ENCODE results near the gene EIF4E2.

DNA sequence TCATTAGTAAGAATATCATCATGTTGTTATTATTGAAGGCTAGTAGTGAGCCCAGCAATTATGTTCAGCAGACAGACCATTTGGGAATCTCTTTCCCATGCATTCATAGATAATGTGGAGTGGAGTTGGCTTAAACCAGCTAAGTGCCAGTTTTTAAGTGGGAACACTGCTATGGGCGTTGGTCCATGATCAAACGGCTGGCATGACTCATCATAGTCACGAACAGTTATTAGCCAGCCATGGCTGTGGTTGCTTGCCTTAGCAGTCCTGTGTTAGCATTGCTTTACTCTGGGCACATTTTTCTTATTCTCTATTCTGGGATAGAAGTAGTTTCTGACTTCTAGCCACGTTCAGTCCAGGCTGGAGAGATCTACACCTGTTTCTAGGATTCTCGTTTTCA, 17.7 kb downstream of the EIF4E2 start:
- no peak for TF ChIP-seq POLR2A (IDR thresholded peaks at IDR 0.05)
- TF ChIP-seq, protein P1, sequence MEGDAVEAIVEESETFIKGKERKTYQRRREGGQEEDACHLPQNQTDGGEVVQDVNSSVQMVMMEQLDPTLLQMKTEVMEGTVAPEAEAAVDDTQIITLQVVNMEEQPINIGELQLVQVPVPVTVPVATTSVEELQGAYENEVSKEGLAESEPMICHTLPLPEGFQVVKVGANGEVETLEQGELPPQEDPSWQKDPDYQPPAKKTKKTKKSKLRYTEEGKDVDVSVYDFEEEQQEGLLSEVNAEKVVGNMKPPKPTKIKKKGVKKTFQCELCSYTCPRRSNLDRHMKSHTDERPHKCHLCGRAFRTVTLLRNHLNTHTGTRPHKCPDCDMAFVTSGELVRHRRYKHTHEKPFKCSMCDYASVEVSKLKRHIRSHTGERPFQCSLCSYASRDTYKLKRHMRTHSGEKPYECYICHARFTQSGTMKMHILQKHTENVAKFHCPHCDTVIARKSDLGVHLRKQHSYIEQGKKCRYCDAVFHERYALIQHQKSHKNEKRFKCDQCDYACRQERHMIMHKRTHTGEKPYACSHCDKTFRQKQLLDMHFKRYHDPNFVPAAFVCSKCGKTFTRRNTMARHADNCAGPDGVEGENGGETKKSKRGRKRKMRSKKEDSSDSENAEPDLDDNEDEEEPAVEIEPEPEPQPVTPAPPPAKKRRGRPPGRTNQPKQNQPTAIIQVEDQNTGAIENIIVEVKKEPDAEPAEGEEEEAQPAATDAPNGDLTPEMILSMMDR (IDR thresholded peaks at IDR 0.05), result no peak
